ENCODE measurements around the gene GCNT1. TPM values are rescaled to one million over a fixed set of nuclear protein-coding genes. Genes with fewer than 3 reads are reported as not detected.
A peak's percentile ranks its signal among the peaks of the same experiment; 100 is the strongest.
"Not testable (repeated sequence)": the region's sequence is repeated elsewhere in the genome, so short reads cannot be mapped to it uniquely, and the experiment has no call there.

GCNT1 gene
- total and polyA plus RNA-seq, 9 donors = 0.90 to 5.9 (median 3.0) TPM

- WGBS, 3 donors = 49 to 61% (median 55%) methylated on average over 6 of the region's 6 CpGs
- Histone ChIP-seq H3K4me1 (ENCODE audit: insufficient read depth) (no peaks in the 10 kb centered on the region), H3K36me3 (no peaks in the 10 kb centered on the region), H3K27me3 (no peaks in the 10 kb centered on the region), H3K27ac (no peak overlapping the region), H3K4me3 (no peak overlapping the region), H3K9me3 (no peaks in the 10 kb centered on the region)
- DNase-seq = no peak
- TF ChIP-seq EP300 (IDR thresholded peaks at IDR 0.05) (no peak), POLR2A (IDR thresholded peaks at IDR 0.05) (no peak)
- TF ChIP-seq, protein P1, sequence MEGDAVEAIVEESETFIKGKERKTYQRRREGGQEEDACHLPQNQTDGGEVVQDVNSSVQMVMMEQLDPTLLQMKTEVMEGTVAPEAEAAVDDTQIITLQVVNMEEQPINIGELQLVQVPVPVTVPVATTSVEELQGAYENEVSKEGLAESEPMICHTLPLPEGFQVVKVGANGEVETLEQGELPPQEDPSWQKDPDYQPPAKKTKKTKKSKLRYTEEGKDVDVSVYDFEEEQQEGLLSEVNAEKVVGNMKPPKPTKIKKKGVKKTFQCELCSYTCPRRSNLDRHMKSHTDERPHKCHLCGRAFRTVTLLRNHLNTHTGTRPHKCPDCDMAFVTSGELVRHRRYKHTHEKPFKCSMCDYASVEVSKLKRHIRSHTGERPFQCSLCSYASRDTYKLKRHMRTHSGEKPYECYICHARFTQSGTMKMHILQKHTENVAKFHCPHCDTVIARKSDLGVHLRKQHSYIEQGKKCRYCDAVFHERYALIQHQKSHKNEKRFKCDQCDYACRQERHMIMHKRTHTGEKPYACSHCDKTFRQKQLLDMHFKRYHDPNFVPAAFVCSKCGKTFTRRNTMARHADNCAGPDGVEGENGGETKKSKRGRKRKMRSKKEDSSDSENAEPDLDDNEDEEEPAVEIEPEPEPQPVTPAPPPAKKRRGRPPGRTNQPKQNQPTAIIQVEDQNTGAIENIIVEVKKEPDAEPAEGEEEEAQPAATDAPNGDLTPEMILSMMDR (IDR thresholded peaks at IDR 0.05) = no peak
- intact Hi-C loops (cut with DNase I) = no loop called here
These were observed 71.6 kb downstream of the GCNT1 start for GRCh38 chr9:76530458-76531110.

GRCh38 chr9:76531231-76531780, 72.3 kb downstream of the GCNT1 start:
- no peak for TF ChIP-seq POLR2A (IDR thresholded peaks at IDR 0.05)
- TF ChIP-seq, protein P1 (IDR thresholded peaks at IDR 0.05) = no peak
- no peak for TF ChIP-seq EP300 (IDR thresholded peaks at IDR 0.05)
- H3K27ac ChIP-seq = no peak overlapping the region
- intact Hi-C loops (cut with DNase I) = no loop called here
- WGBS, 3 donors = 87 to 90% (median 89%) methylated on average over 3 of the region's 3 CpGs
- no peaks in the 10 kb centered on the region for H3K36me3 ChIP-seq
- H3K9me3 ChIP-seq = no peaks in the 10 kb centered on the region
- H3K4me1 ChIP-seq (ENCODE audit: insufficient read depth) = no peaks in the 10 kb centered on the region
- H3K4me3 ChIP-seq = no peak overlapping the region
- DNase-seq = no peak
- H3K27me3 ChIP-seq = no peaks in the 10 kb centered on the region

- intact Hi-C loops (cut with DNase I); H3K27me3 ChIP-seq; H3K4me3 ChIP-seq; H3K27ac ChIP-seq; H3K36me3 ChIP-seq; H3K9me3 ChIP-seq; DNase-seq; H3K4me1 ChIP-seq (ENCODE audit: insufficient read depth): not testable (repeated sequence)
- 93 to 99% (median 97%) methylated on average over 4 of the region's 4 CpGs for WGBS, 3 donors
These were observed 73.9 kb downstream of the GCNT1 start for GRCh38 chr9:76532877-76533276.

- 90 to 96% (median 92%) methylated on average over 1 of the region's 1 CpG for WGBS, 3 donors
- TF ChIP-seq, protein P1 (IDR thresholded peaks at IDR 0.05) = no peak
- TF ChIP-seq EP300 (IDR thresholded peaks at IDR 0.05) = no peak
- no peak for TF ChIP-seq POLR2A (IDR thresholded peaks at IDR 0.05)
- no peak overlapping the region for H3K4me3 ChIP-seq
- H3K36me3 ChIP-seq = no peaks in the 10 kb centered on the region
- no peaks in the 10 kb centered on the region for H3K27me3 ChIP-seq
- intact Hi-C loops (cut with DNase I) = no loop called here
- no peak for DNase-seq
- H3K27ac ChIP-seq = no peak overlapping the region
- H3K4me1 ChIP-seq (ENCODE audit: insufficient read depth) = no peaks in the 10 kb centered on the region
- H3K9me3 ChIP-seq = no peaks in the 10 kb centered on the region
These were observed 75.0 kb downstream of the GCNT1 start for GRCh38 chr9:76534026-76534425.

GRCh38 chr9:76537150-76537646, 78.2 kb downstream of the GCNT1 start:
- H3K4me1 ChIP-seq (ENCODE audit: insufficient read depth) = no peaks in the 10 kb centered on the region
- H3K27me3 ChIP-seq = no peaks in the 10 kb centered on the region
- TF ChIP-seq EP300 (IDR thresholded peaks at IDR 0.05) (no peak), POLR2A (IDR thresholded peaks at IDR 0.05) (no peak)
- TF ChIP-seq, protein P1 (IDR thresholded peaks at IDR 0.05) = no peak
- H3K9me3 ChIP-seq = no peaks in the 10 kb centered on the region
- no peak overlapping the region for H3K27ac ChIP-seq
- 55 to 66% (median 61%) methylated on average over 9 of the region's 9 CpGs for WGBS, 3 donors
- intact Hi-C loops (cut with DNase I) = no loop called here
- DNase-seq = peak in 1 of 5 donors; percentile 23
- no peaks in the 10 kb centered on the region for H3K36me3 ChIP-seq
- no peak overlapping the region for H3K4me3 ChIP-seq

Data from ovary (tissue), 9 donors.